T-helper 17 cell (primary cell): Measurements from ENCODE around the gene PPP1R12C. TPM values are rescaled to one million over a fixed set of nuclear protein-coding genes. Genes with fewer than 3 reads are reported as not detected.
"Not testable (repeated sequence)": the region's sequence is repeated elsewhere in the genome, so short reads cannot be mapped to it uniquely, and the experiment has no call there.

Experiments used
- ATAC-seq: fragments of 150-1000 bp; cut with Tn5 transposase; 2 replicates; pipeline ENCODE4 v1.10.0; 2021; ENCODE audit warnings: mild to moderate bottlenecking, moderate library complexity
- DNase-seq, 3 donors: peaks; one replicate each; pipeline versions ENCODE4 v3.0.0 to v3.0.0-alpha.2; 2020 to 2021
- H3K9me3 ChIP-seq: one replicate; pipeline ENCODE4 v1.7.0; 2013; ENCODE audit warnings: low read length, mild to moderate bottlenecking; ENCODE audit not compliant: control insufficient read depth, poor library complexity, severe bottlenecking
- H3K27ac Mint-ChIP-seq: one replicate; pipeline ENCODE4 v1.8.0; 2022; ENCODE audit warnings: mild to moderate bottlenecking, moderate library complexity, mixed read lengths
- H3K27me3 Mint-ChIP-seq: one replicate; pipeline ENCODE4 v1.8.0; 2022; ENCODE audit warnings: mixed read lengths
- H3K36me3 Mint-ChIP-seq: one replicate; pipeline ENCODE4 v1.8.0; 2022; ENCODE audit warnings: low read depth, mixed read lengths
- H3K4me1 Mint-ChIP-seq: one replicate; pipeline ENCODE4 v1.8.0; 2022; ENCODE audit warnings: mild to moderate bottlenecking, mixed read lengths
- H3K4me3 Mint-ChIP-seq: one replicate; pipeline ENCODE4 v1.8.0; 2022; ENCODE audit warnings: mild to moderate bottlenecking, moderate library complexity, mixed read lengths
- total RNA-seq, 4 donors: library from RNA in 2 of 4; stranded (reverse) in 2 of 4; gene quantifications; one replicate each; pipeline ENCODE4 v1.2.3 and lab custom pipeline; 2022 to 2026

PPP1R12C gene
- total RNA-seq, 2 donors from 2014 or later: 133 to 173 TPM

DNA sequence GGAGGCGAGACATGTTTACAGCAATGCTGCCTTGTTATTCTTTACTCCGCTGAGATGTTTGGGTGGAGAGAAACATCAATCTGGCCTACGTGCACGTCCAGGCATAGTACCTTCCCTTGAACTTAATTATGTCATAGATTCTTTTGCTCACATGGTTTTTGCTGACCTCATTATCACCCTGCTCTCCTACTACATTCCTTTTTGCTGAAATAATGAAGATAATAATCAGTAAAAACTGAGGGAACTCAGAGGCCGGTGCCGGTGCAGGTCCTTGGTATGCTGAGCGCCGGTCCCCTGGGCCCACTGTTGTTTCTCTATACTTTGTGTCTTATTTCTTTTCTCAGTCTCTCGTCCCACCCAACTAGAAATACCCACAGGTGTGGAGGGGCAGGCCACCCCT lies 57.1 kb downstream of the PPP1R12C start:
- H3K9me3 ChIP-seq, H3K27me3 Mint-ChIP-seq, H3K36me3 Mint-ChIP-seq, ATAC-seq, DNase-seq, H3K4me3 Mint-ChIP-seq: not testable (repeated sequence)
- Mint-ChIP-seq H3K27ac (peak overlapping the region; percentile 56), H3K4me1 (peaks cover 12% of the 10 kb centered on the region)

DNA sequence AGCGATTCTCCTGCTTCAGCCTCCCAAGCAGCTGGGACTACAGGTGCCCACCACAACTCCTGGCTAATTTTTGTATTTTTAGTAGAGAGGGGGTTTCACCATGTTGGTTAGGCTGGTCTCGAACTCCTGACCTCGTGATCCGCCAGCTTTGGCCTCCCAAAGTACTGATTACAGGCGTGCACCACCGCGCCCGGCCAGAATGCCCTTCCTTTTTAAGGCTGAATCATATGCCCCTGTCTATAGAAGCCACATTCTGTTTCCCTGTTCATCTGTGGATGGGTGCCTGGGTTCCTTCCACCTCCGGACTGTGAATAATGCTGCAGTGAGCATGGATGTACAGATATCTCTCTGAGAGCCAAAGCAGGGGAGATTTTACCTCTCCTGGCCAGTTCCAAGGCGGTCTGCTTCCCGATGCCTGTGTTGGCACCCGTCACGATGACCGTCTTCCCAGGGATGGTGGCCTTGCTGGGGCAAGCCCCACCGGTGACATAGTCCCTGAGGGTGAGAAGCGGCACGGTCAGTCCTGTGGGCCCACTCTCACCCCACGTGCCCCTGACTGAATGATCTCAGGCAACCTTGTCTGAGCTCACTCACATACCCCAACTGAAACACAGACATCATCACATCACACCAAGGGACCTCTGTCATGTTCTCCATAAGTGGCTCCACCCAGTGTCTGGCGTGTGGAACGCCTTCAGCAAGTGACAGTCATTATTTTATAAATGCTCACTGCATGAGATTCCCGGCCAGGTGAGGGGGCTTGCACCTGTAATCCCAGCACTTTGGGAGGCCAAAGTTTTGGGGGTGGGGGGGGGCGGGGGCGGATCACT lies 58.4 kb downstream of the PPP1R12C start:
- no peak for DNase-seq
- H3K36me3 Mint-ChIP-seq: peaks cover 8% of the 10 kb centered on the region
- ATAC-seq: no peak
- no peak overlapping the region for H3K27ac Mint-ChIP-seq
- no peaks in the 10 kb centered on the region for H3K27me3 Mint-ChIP-seq
- H3K9me3 ChIP-seq: no peaks in the 10 kb centered on the region
- no peak overlapping the region for H3K4me3 Mint-ChIP-seq
- peaks cover 12% of the 10 kb centered on the region for H3K4me1 Mint-ChIP-seq

DNA sequence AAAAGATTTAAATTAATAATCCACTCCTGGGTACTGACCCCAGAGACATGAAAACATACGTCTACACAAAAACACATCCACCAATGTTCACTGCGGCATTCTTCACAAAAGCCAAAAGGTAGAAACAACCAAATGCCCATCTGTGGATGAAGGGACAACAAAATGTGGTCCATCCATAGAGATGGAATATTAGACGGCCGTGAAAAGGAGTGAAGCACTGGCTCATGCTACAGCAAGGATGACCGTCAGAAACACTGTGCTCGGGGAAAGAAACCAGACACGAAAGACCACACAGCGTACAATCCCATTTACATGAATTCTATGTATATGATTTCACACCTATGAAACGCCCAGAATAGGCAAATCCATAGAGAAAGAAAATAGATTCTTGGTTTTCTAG lies 60.6 kb downstream of the PPP1R12C start:
- Mint-ChIP-seq H3K4me1 (peaks cover 8% of the 10 kb centered on the region), H3K27me3 (no peaks in the 10 kb centered on the region), H3K4me3 (no peak overlapping the region), H3K27ac (no peak overlapping the region), H3K36me3 (peaks cover 8% of the 10 kb centered on the region)
- DNase-seq: no peak
- no peak for ATAC-seq
- H3K9me3 ChIP-seq: no peaks in the 10 kb centered on the region

DNA sequence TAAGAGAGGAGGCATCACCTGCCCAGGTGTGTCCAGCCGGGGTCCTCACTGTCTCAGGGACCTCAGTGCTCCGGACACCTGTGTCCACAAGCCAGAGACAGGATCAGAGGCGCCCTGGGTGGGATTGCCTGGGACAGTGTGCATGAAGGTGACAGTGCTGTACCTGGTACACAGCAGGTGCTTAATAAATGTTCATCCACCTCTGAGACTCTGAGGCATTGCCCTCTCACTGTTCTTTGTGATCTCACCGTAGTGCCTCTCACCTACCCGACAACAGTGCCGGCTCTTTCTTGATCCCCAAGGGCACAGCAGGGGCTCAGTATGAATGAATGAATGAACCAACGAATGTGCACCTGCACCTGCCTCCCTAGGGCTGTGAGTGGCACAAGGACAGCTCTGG lies 63.7 kb downstream of the PPP1R12C start:
- Mint-ChIP-seq H3K27ac (no peak overlapping the region), H3K27me3 (no peaks in the 10 kb centered on the region), H3K36me3 (peaks cover 8% of the 10 kb centered on the region), H3K4me1 (peaks cover 2% of the 10 kb centered on the region), H3K4me3 (no peak overlapping the region)
- ATAC-seq (no peak), DNase-seq (no peak)
- H3K9me3 ChIP-seq: no peaks in the 10 kb centered on the region

DNA sequence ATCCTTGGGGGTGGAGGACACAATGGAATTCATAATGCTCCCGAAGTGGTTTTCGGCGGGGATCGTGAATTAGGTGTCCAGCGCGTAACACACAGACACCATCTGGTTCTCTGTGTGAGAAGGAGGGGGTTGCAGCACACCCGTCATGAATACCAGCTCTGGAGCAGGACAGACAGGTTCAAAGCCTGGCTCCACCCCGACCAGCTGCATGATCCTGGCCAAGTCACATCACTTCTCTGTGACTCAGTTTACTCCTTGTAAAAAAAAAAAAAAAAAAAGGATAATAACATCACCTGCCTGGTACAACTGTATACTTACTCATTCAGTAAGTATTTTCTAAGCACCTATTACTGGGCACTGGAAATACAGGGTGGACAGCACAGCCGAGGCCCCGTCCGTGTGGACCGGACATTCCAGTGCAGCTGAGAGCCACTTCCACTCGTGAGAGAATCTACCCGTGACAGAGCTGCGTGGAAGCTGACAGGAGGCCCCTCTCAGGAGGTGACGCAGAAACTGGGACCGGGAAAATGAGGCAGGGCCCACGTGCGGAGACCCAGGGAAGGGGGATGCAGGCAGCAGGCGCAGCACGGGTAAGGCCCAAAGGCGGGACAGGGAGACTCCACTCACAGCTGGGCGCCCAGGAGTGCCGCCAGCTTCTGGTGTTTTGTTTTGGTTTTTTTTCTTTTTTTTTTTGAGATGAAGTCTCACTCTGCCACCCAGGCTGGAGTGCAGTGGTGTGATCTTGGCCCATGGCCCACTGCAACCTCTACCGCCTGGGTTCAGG lies 66.5 kb downstream of the PPP1R12C start:
- Mint-ChIP-seq H3K27me3 (no peaks in the 10 kb centered on the region), H3K4me3 (no peak overlapping the region), H3K27ac (peak overlapping the region; percentile 14), H3K4me1 (no peaks in the 10 kb centered on the region), H3K36me3 (no peaks in the 10 kb centered on the region)
- DNase-seq (no peak), ATAC-seq (no peak)
- no peaks in the 10 kb centered on the region for H3K9me3 ChIP-seq

DNA sequence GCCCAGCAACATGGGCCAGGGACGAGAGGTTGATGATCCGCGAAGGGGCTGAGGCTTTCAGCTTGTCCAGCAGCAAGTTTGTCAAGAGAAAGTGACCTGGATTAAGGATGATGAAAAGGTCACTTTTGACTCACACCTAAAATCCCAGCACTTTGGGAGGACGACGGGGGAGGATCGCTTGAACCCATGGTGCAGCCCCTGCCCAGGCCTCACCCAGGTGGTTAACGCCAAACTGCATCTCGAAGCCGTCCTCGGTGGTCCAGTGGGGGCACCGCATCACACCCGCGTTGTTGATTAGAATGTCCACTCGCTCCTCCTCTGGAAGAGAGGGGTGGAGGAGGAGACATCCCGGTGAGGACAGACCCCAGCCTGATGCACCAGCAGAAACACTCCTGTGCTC lies 69.0 kb downstream of the PPP1R12C start:
- no peaks in the 10 kb centered on the region for H3K27me3 Mint-ChIP-seq
- no peak overlapping the region for H3K27ac Mint-ChIP-seq
- no peaks in the 10 kb centered on the region for H3K4me1 Mint-ChIP-seq
- H3K4me3 Mint-ChIP-seq: peak overlapping the region; percentile 33
- H3K9me3 ChIP-seq: no peaks in the 10 kb centered on the region
- no peaks in the 10 kb centered on the region for H3K36me3 Mint-ChIP-seq
- DNase-seq: no peak
- ATAC-seq: no peak

DNA sequence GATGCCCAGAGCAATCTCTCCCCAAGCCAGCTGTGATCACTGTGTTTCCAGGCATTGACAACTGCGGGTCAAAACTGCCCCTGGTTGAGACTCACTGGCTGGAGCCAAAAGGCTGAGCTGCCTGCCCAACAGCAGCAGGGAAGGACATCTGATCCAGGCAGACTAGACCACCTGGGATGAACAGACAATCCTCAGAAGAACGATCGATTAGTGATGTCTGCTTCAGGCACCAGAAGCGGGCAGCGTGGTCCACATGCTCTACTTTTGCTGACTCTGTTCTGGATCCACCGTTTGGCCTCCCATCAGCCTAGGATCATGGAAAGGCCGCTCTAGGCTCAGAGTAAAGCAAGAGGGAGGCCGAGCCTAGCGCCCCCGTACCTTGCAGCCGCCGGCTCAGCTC lies 69.5 kb downstream of the PPP1R12C start:
- no peak overlapping the region for H3K4me3 Mint-ChIP-seq
- H3K36me3 Mint-ChIP-seq: no peaks in the 10 kb centered on the region
- H3K27me3 Mint-ChIP-seq: no peaks in the 10 kb centered on the region
- H3K27ac Mint-ChIP-seq: no peak overlapping the region
- H3K4me1 Mint-ChIP-seq: no peaks in the 10 kb centered on the region
- DNase-seq: no peak
- ATAC-seq: no peak
- H3K9me3 ChIP-seq: no peaks in the 10 kb centered on the region

DNA sequence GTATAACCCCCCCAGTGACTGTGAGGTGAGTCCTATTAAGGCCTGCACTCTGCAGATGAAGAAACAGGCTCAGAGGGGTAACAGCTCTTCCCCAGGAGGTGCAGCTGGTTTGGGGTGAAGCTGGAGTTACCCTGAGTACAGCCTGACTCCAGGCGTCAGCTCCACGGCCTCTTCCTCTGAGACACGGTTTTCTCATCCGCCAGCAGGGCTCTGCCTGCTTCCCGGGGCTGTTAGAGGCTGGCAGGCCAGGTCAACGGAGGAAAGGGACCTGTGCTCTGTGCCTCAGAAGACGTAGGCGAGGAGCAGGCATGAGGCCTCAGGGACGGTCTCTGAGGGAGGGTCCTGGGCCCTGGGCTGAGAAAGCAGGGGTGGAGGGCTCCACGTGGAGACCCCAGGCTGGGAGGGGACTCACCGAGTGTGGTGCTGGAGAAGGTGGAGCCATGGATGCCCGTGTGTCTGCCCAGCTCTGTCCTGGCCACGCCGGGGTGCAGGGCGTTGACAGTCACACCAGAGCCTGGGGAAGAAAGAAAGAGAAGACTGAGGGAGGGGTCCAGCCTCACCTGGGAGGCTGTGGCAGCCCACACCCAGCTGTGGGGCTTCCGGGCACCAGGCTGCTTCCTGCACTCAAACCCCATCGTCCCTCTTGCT lies 70.3 kb downstream of the PPP1R12C start:
- Mint-ChIP-seq H3K4me1 (peaks cover 8% of the 10 kb centered on the region), H3K4me3 (no peak overlapping the region), H3K36me3 (no peaks in the 10 kb centered on the region), H3K27ac (peak overlapping the region; percentile 39), H3K27me3 (no peaks in the 10 kb centered on the region)
- ATAC-seq (no peak), DNase-seq (no peak)
- no peaks in the 10 kb centered on the region for H3K9me3 ChIP-seq

DNA sequence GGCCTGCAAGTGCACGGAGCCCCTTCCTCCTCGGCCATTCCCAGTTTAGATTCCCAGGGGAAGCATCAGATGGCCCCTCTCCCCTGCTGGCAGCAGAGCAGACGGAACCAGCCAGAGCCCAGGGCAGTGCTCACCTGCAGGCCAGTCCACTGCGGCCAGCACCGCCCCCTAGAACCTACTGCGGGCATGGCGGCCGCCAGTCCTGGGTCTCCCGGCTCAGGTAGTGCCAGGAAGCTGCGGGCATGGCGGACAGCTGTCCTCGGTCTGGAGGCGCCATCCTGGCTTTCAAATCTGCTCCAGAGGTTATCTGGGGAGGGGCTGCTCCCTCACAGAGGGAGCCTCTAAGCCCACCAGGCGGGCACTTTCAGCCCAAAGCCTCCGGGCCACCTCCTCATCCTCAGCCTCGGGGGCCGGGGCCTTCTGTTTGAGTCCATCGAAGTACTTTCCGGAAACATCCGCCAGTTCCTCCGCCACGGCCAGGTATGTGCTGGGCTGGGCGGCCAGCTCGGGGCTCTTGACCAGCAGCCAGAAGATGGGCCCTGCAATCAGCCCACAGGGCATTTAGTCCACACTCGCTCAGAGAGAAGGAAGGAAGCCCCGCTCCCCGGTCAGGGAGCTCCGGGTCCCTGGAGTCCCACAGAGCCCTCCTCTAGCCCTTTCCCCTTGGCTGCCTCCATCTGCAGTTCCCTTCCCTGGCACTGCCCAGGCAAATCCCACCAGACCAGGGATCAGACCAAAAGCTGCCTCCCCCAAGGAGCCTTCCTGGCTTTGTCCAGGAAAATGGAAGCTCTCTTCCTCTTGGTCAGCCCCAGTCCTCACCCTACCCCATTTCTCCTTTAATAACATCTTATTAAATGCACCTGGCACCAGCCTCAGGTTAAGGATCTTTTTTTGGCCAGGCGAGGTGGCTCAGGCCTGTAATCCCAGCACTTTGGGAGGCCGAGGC lies 72.4 kb downstream of the PPP1R12C start:
- no peaks in the 10 kb centered on the region for H3K9me3 ChIP-seq
- DNase-seq (no peak), ATAC-seq (no peak)
- Mint-ChIP-seq H3K27ac (no peak overlapping the region), H3K27me3 (no peaks in the 10 kb centered on the region), H3K4me3 (peak overlapping the region; percentile 52), H3K4me1 (peaks cover 15% of the 10 kb centered on the region), H3K36me3 (no peaks in the 10 kb centered on the region)

DNA sequence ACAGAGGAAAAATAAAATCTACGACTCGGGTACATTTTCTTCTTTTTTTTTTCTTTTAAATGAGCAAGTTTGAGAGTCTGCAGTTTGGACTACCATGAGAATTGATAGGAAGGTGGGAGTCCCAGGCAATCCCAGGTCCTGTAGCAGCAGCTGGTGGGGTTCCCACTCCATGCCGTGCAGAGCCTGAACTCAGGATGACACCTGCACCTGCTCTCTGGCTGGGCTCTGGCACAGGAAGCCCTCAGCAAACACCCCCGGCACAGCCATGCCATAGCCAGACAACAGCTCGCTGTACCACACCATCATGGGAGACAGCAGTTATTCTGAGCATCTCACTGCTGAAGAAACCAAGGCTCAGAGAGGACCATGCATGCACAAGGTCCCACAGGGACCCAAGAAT lies 73.2 kb downstream of the PPP1R12C start:
- no peak overlapping the region for H3K27ac Mint-ChIP-seq
- no peaks in the 10 kb centered on the region for H3K36me3 Mint-ChIP-seq
- H3K4me3 Mint-ChIP-seq: no peak overlapping the region
- ATAC-seq (no peak), DNase-seq (no peak)
- no peaks in the 10 kb centered on the region for H3K27me3 Mint-ChIP-seq
- peaks cover 15% of the 10 kb centered on the region for H3K4me1 Mint-ChIP-seq
- H3K9me3 ChIP-seq: no peaks in the 10 kb centered on the region

DNA sequence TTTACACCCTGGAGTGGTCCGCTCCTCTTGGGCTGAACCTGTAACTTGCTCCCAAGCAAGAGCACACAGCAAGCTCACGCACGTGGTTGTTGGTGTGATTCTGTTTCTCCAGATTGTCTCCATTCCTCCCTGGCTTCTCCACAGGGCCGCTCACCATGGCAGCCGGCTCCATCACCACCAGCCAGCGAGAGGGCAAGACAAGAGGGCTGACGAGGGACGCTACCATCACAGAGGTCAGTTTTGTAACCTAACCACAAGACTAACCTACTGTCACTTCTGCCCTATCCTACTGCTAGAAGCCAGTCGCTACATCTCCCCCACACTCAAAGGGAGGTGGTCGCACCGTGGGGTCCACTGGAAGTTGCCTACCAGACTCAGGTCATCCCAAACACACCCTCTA lies 74.7 kb downstream of the PPP1R12C start:
- no peak for DNase-seq
- H3K36me3 Mint-ChIP-seq: no peaks in the 10 kb centered on the region
- H3K4me1 Mint-ChIP-seq: peaks cover 15% of the 10 kb centered on the region
- no peaks in the 10 kb centered on the region for H3K9me3 ChIP-seq
- peak overlapping the region; percentile 68 for H3K4me3 Mint-ChIP-seq
- no peak for ATAC-seq
- H3K27ac Mint-ChIP-seq: peak overlapping the region; percentile 59
- no peaks in the 10 kb centered on the region for H3K27me3 Mint-ChIP-seq

DNA sequence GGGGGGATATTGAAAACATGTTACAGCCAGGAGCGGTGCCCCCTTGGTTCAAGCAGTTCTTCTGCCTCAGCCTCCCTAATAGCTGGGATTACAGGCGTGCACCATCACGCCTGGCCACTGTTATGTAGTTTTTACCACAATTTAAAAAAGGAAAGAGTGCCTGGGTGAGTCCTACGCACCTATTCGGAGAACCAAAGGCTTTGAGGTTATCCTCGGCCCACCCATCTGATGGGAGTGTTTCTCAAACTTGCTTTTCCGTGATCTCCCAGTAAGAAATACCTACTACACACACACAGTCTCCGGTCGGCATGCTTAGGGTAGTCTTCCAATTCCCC lies 75.1 kb downstream of the PPP1R12C start:
- Mint-ChIP-seq H3K27ac (peak overlapping the region; percentile 59), H3K27me3 (no peaks in the 10 kb centered on the region), H3K4me3 (peak overlapping the region; percentile 74), H3K4me1 (peaks cover 15% of the 10 kb centered on the region), H3K36me3 (no peaks in the 10 kb centered on the region)
- ATAC-seq (no peak), DNase-seq (no peak)
- H3K9me3 ChIP-seq: no peaks in the 10 kb centered on the region
